RWPE1 (cell line): ENCODE results near the gene ZMIZ1.
A peak's percentile ranks its signal among the peaks of the same experiment; 100 is the strongest.

Source experiments
- CTCF ChIA-PET: fragments of 350-600 bp; sonication (Branson Sonifier 250); formaldehyde crosslinking; extraction: SDS; loops from one replicate; lab custom pipeline; 2021; lab: Yijun Ruan, JAX
- POLR2A ChIA-PET: fragments of 400-600 bp; formaldehyde crosslinking; extraction: SDS; loops from one replicate; lab custom pipeline; 2020; ENCODE audit warnings: antibody characterized with exemption; ENCODE audit not compliant: low non-redundant PET; lab: Yijun Ruan, JAX
- DNase-seq: peaks from one replicate; pipeline ENCODE4 v3.0.0; 2012; ENCODE audit warnings: low spot score
- H3K27ac ChIP-seq: fragments of 450-650 bp; 2 replicates; pipeline ENCODE4 v1.5.1; 2017
- CTCF ChIP-seq: fragments of 450-650 bp; conservative IDR thresholded peaks from 2 replicates; pipeline ENCODE4 v1.5.1; 2017; ENCODE audit warnings: low read depth, mild to moderate bottlenecking

ZMIZ1 gene

GRCh38 chr10:79230328-79230830, 161.6 kb downstream of the ZMIZ1 start:
- ChIA-PET POLR2A (no interaction called here), CTCF (interaction anchor here (0.5 to 0.7 kb wide), 3 partner anchors 614 to 1353 kb away, joined by 3 read pairs; no protein-coding TSS in a partner anchor)
- DNase-seq, result no peak
- no peak for TF ChIP-seq CTCF
- H3K27ac ChIP-seq, result peak overlapping the region; percentile 5; the same call in 1 of the 2 replicates

GRCh38 chr10:79230850-79231249, 162.1 kb downstream of the ZMIZ1 start:
- CTCF ChIA-PET, result interaction anchor here (0.7 kb wide), 2 partner anchors 28 to 138 kb away, joined by 3 read pairs; no protein-coding TSS in a partner anchor
- POLR2A ChIA-PET, result no interaction called here
- no peak for TF ChIP-seq CTCF
- DNase-seq, result no peak
- peak overlapping the region; percentile 5; the same call in 1 of the 2 replicates for H3K27ac ChIP-seq

- ChIA-PET CTCF (interaction anchor here (0.6 kb wide), 1 partner anchor 1199 kb away, joined by 3 read pairs; no protein-coding TSS in a partner anchor), POLR2A (no interaction called here)
- no peak overlapping the region for H3K27ac ChIP-seq
- no peak for DNase-seq
- TF ChIP-seq CTCF, result no peak
Observed at GRCh38 chr10:79231908-79232307, 163.1 kb downstream of the ZMIZ1 start.

GRCh38 chr10:79232864-79233263, 164.1 kb downstream of the ZMIZ1 start:
- ChIA-PET POLR2A (no interaction called here), CTCF (interaction anchor here (0.8 kb wide), 1 partner anchor 38 kb away, joined by 3 read pairs; no protein-coding TSS in a partner anchor)
- DNase-seq, result no peak
- TF ChIP-seq CTCF, result no peak
- H3K27ac ChIP-seq, result peak overlapping the region; percentile 87; the same call in 1 of the 2 replicates

- CTCF ChIA-PET, result interaction anchor here (0.6 to 1.1 kb wide), 3 partner anchors 22 to 930 kb away, joined by 3 to 6 read pairs (median 3); no protein-coding TSS in a partner anchor
- POLR2A ChIA-PET, result no interaction called here
- H3K27ac ChIP-seq, result peak overlapping the region; percentile 87
- no peak for TF ChIP-seq CTCF
- peak; percentile 50 for DNase-seq
Observed at GRCh38 chr10:79234391-79235315, 165.9 kb downstream of the ZMIZ1 start.

GRCh38 chr10:79235765-79236432, 167.1 kb downstream of the ZMIZ1 start:
- ChIA-PET CTCF (no interaction called here), POLR2A (no interaction called here)
- TF ChIP-seq CTCF, result no peak
- H3K27ac ChIP-seq, result peak overlapping the region; percentile 87
- no peak for DNase-seq
